ENCODE data around the gene ACVR1B.
A peak's percentile ranks its signal among the peaks of the same experiment; 100 is the strongest.

The ACVR1B gene

DNA sequence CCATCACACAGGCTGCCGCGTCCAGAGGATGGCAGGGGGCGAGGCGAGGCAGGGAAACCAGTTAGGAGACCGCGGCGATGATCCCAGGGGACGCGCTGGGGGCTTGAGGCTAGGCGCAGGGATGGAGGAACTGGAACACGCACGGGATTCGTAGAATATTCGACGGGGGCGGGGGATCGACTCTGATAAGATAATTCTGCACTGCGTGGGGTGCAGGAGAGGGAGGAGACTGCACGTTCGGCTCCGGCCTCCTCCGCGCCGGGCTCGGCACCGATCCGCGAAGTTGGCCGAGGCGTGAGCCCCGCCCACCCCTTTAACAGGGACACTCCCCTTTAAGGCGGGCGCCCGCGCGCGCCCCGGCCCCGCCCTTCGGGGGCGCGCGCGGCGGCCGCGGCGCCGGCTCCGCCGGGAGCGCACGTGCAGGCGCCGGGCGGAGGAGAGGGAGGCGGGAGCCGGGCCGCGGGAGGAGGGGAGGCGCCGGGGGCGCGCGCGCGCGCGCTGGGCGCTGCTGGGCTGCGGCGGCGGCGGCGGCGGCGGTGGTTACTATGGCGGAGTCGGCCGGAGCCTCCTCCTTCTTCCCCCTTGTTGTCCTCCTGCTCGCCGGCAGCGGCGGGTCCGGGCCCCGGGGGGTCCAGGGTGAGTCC is at the start of gene ACVR1B:
Gene ACVR1B, plus strand, starts transcription at position 501 of the 644 bp plus-strand sequence. Its CDS starts 45 bp downstream, at position 546.
- Mint-ChIP-seq H3K4me1 (peaks cover 24% of the 10 kb centered on the region), H3K27ac (peak within 1 kb of the TSS; percentile 77), H3K9me3 (no peaks in the 10 kb centered on the region), H3K4me3 (peak within 1 kb of the TSS; percentile 94), H3K36me3 (no peaks in the 10 kb centered on the region), H3K27me3 (peaks cover 66% of the 10 kb centered on the region)
- CTCF ChIA-PET: interaction anchor here (1.0 to 1.9 kb wide), 2 partner anchors 24 kb away, joined by 3 to 5 read pairs; no protein-coding TSS in a partner anchor
- peak; percentile 92 for DNase-seq

DNA sequence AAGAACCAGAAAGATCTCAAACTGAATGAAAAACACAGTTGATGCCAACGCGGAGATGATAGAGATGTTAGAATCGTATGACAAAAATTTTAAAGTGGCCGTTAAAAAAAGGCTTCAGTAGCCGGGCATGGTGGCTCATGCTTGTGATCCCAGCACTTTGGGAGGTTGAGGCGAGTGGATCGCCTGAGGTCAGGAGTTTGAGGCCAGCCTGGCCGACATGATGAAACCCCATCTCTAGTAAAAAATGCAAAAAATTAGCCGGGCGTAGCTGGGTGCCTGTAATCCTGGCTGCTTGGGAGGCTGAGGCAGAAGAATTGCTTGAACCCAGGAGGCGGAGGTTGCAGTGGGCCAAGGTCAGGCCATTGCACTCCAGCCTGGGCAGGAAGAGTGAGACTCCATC is 49.6 kb upstream of the ACVR1B start:
- Mint-ChIP-seq H3K27ac (no peak overlapping the region), H3K4me1 (no peaks in the 10 kb centered on the region), H3K9me3 (no peaks in the 10 kb centered on the region), H3K4me3 (no peak overlapping the region), H3K27me3 (peaks cover 32% of the 10 kb centered on the region), H3K36me3 (no peaks in the 10 kb centered on the region)
- CTCF ChIA-PET: no interaction called here
- DNase-seq: no peak

DNA sequence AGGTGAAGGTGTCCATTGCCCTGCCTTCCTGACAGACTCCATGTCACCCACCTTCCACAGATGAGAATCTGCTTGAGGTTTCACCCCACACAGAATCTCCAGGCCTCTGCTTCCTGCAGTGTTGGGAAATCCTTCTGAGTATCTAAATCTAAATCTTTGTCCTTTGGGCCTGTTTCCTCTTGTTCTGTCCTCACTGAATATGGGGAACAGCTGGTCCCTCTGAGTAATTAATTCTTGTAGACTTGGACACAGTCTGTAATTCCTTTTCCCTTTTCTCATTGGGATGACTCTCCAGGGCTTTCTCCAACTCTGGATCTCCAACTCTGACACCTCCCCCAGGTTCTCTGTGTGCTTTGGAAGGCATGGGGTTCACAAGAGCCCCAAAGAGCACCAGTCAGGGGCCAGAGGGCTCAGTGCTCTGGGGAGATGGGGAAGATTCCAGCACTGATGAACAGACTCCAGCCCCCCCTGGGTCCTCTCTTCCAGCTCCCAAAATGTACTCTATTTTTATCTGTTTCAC is 46.5 kb upstream of the ACVR1B start:
- CTCF ChIA-PET: interaction anchor here (0.5 to 1.3 kb wide), 2 partner anchors 120 to 383 kb away, joined by 3 read pairs; no protein-coding TSS in a partner anchor
- no peak overlapping the region for H3K4me3 Mint-ChIP-seq
- no peak for DNase-seq
- peaks cover 2% of the 10 kb centered on the region for H3K4me1 Mint-ChIP-seq
- no peaks in the 10 kb centered on the region for H3K9me3 Mint-ChIP-seq
- no peak overlapping the region for H3K27ac Mint-ChIP-seq
- no peaks in the 10 kb centered on the region for H3K36me3 Mint-ChIP-seq
- peaks cover 49% of the 10 kb centered on the region for H3K27me3 Mint-ChIP-seq

DNA sequence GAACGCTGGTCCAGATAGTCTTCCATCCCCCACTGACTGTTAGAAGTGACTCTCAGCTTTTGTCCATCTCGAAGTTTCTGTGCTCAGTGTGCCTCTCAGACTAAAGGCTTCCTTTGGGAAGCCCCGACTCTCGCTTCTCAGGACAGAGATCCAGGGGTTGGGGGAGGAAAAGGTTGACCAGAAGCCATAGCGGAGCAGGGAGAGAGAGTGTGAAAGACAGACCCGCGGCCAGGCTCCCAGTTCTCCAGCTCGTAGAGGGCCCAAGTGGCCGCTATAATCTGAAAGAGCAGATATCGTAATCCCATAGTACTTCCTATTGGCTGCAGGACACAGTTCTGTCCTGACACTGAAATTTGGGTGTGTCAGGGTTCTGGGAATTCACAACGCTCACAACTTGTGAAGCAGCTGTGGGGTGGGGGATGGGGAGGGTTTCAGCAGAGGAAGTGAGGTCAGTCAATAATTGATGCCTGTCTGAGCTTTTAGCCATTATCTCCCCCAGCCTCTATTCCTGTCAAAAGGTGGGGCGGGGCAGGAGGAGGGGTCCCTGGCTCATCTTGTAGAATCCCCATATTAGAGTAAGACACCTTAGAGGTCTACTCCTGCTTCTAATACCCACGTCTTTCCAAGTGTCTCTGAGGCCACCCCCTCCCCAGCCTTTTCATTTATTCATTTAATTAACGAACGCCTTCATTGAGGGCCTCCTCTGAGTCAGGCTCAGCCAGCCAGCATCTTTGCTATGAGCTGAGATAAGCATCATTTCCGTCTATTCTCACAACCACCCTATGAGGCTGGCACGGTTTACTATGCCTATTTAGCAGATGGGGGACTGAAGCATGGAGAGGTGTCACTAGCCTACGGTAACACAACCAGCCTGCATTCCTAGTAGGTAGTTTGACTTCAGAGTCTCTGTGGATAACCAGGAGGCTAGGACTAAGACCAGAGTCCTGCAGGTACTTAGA is 45.7 kb upstream of the ACVR1B start:
- H3K4me3 Mint-ChIP-seq: no peak overlapping the region
- peaks cover 2% of the 10 kb centered on the region for H3K4me1 Mint-ChIP-seq
- H3K36me3 Mint-ChIP-seq: no peaks in the 10 kb centered on the region
- CTCF ChIA-PET: interaction anchor here (1.0 to 1.3 kb wide), 2 partner anchors 16 to 120 kb away, joined by 3 read pairs; no protein-coding TSS in a partner anchor
- H3K27ac Mint-ChIP-seq: no peak overlapping the region
- DNase-seq: no peak
- no peaks in the 10 kb centered on the region for H3K9me3 Mint-ChIP-seq
- peaks cover 56% of the 10 kb centered on the region for H3K27me3 Mint-ChIP-seq

DNA sequence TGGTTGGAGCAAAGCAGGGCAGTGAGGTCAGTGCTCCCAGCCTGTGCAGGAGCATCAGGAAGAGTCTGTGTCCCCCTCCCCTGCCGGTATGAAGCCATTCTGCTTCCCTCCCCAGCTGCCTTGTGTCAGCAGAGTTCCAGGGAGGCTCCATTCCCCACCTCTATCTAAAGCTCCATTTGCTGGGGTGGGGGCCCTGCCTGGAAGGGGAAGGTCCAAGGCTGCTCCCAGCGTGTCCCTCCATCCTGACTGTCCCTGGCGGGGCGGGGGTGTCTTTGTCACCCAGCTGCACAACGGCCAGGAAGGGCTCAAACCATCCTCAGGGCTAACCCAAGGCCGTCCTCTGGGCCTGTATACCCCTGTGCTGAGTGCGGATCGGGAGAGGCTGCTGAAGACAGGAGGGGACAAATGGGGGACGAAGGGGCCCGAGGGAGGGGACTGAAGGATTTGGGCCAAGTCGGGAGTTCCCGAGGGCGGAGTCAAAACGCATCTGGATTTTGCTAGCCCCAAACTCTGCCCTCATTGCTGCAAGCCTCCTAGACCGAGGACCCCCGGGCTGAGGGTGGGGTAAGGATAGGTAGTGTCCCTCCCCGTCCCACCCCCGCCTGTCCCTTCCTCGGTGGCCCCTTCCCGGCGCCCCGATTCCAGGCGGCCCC is 44.9 kb upstream of the ACVR1B start:
- no peak overlapping the region for H3K4me3 Mint-ChIP-seq
- H3K27ac Mint-ChIP-seq: no peak overlapping the region
- H3K27me3 Mint-ChIP-seq: peaks cover 64% of the 10 kb centered on the region
- H3K4me1 Mint-ChIP-seq: peaks cover 2% of the 10 kb centered on the region
- no peak for DNase-seq
- no peaks in the 10 kb centered on the region for H3K9me3 Mint-ChIP-seq
- CTCF ChIA-PET: interaction anchor here (1.0 to 1.3 kb wide), 2 partner anchors 15 to 119 kb away, joined by 3 read pairs; no protein-coding TSS in a partner anchor
- H3K36me3 Mint-ChIP-seq: no peaks in the 10 kb centered on the region

DNA sequence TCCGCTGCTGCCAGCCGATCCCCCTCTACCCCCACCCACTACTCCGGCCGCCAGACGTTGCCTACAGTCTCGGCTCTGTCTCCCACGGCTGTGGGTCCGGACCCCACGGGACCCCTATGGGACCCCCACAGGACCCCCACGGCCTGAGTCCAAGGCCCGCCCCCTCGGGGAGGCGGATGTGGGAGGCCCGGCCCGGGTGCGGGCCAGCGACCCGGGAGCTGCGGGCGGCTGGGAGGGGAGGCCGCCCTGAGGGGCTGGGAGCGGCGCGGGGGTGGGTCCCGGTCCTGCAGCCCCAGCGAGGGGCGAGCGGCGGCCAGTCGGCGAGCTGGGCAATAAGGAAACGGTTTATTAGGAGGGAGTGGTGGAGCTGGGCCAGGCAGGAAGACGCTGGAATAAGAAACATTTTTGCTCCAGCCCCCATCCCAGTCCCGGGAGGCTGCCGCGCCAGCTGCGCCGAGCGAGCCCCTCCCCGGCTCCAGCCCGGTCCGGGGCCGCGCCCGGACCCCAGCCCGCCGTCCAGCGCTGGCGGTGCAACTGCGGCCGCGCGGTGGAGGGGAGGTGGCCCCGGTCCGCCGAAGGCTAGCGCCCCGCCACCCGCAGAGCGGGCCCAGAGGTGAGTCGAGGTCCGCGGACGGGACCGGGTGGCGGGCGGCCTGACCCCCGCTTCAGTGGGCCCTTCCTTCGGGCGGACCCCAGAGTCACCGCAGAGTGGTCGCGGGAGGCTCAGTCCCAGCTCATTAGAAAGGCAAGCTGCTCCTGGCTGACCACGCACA is 44.2 kb upstream of the ACVR1B start, which contains the start of gene ACVRL1:
Gene ACVRL1, plus strand, starts transcription at position 422 of the 773 bp plus-strand sequence. CDS start 4,971 bp downstream, outside the sequence.
- H3K4me1 Mint-ChIP-seq: peaks cover 2% of the 10 kb centered on the region
- H3K27ac Mint-ChIP-seq: no peak within 1 kb of the TSS
- no peaks in the 10 kb centered on the region for H3K36me3 Mint-ChIP-seq
- no peaks in the 10 kb centered on the region for H3K9me3 Mint-ChIP-seq
- CTCF ChIA-PET: interaction anchor here (1.2 to 1.6 kb wide), 2 partner anchors 14 to 118 kb away, joined by 3 to 4 read pairs; no protein-coding TSS in a partner anchor
- no peak within 1 kb of the TSS for H3K4me3 Mint-ChIP-seq
- DNase-seq: no peak
- peaks cover 71% of the 10 kb centered on the region for H3K27me3 Mint-ChIP-seq

DNA sequence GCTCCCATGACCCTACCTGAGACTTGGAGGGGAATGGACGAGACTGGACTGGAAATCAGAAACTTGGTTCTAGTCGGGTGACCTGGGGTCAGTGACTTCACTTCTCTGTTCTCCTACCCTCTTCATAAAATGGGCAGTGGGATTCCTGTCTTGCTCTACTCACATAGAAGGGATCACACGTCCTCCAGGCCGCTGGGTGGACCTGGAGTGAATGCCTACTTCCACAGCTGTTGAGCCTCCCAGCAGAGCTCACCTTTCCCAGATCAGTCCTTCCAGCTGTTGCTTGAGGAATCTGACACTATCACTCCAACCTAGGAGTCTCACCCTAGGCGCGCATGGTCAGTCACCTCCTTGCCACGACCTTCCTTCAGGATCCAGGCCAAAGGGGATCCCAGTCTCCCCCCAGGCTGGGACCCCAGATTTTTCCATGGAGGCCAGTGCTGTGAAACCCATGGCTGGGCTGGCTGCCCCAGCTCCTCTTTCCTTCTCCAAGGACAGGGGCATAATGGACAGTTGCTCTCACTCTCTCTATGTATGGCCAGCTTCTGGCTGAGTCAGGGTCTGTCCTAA is 43.6 kb upstream of the ACVR1B start:
- CTCF ChIA-PET: interaction anchor here (1.2 to 1.6 kb wide), 2 partner anchors 13 to 118 kb away, joined by 3 to 4 read pairs; no protein-coding TSS in a partner anchor
- H3K4me1 Mint-ChIP-seq: peaks cover 2% of the 10 kb centered on the region
- no peak for DNase-seq
- H3K9me3 Mint-ChIP-seq: no peaks in the 10 kb centered on the region
- peaks cover 78% of the 10 kb centered on the region for H3K27me3 Mint-ChIP-seq
- H3K36me3 Mint-ChIP-seq: no peaks in the 10 kb centered on the region
- no peak overlapping the region for H3K4me3 Mint-ChIP-seq
- H3K27ac Mint-ChIP-seq: no peak overlapping the region

DNA sequence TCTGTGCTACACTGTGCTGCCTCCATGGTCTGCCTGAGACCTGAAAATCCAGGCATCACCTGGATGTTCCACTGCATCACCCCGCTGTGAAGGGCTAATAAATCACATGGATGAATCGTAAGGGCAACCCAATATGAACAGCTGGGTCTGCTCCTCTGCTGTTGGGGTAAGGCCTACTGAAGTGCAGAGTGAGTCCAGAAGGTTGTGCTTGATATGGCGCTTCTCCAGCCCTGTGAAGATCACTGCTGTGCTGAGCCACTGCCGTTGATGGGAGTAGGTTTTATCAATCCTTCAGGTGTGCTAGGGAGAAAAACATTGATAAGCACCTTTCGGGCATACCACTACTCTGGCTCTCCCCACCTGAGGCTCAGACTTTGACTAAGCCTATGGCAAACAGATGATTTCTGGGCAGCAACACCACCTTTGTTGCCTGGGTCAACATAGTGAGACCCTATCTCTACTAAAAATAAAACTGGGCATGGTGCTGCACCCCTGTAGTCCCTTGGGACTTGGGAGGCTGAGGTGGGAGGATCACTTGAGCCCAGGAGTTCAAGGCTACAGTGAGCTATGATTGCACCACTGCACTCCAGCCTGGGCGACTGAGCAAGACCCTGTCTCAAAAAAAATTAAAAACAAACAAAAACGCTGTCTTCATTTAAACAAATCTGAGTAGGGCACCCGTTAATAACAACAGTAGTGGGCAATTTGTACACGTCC is 42.5 kb upstream of the ACVR1B start:
- Mint-ChIP-seq H3K9me3 (no peaks in the 10 kb centered on the region), H3K27me3 (peaks cover 79% of the 10 kb centered on the region), H3K27ac (no peak overlapping the region), H3K4me1 (peaks cover 2% of the 10 kb centered on the region), H3K36me3 (no peaks in the 10 kb centered on the region), H3K4me3 (no peak overlapping the region)
- no peak for DNase-seq
- CTCF ChIA-PET: interaction anchor here (1.6 kb wide), 1 partner anchor 116 kb away, joined by 3 read pairs; no protein-coding TSS in a partner anchor

DNA sequence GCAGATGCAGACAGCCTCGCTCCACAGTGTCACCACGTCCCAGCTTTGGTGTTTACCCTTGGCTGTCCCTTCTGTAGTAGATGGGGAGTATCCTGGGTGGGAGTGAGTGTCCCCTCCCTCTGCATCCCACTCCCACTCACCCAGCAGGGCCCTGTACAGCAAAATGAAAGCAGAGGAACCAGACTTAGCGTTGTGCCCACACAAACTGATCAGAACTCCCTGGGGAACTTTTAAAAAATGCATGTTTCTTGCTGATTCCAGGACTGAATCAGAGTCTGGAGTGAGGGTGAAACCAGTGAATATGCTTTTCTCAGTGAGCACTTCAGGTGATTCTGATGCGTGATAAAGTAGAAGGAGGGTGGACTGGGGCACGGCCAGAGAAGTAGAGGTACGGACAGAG is 41.3 kb upstream of the ACVR1B start:
- CTCF ChIA-PET: no interaction called here
- Mint-ChIP-seq H3K9me3 (no peaks in the 10 kb centered on the region), H3K27me3 (peaks cover 71% of the 10 kb centered on the region), H3K27ac (no peak overlapping the region), H3K4me1 (peaks cover 2% of the 10 kb centered on the region), H3K36me3 (no peaks in the 10 kb centered on the region), H3K4me3 (no peak overlapping the region)
- no peak for DNase-seq

DNA sequence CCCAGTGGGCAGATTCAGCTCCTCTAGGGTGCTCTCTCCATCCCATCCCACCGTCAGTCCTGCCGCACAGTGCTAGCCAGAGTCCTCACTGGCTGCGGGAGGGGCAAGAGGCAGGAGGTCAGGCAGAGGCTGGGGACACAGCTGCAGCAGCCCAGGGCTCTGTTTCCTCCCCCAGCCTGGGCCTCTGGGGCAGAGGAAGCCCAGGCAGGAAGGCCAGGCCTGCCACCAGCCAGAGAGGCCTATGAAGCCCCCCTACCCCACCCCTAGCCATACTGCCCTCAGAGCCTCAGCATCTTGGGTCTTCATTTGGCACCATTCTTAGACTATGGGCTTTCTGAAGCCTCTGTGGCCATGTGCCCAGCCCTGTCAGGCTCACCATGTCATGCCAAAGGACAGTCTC is 40.8 kb upstream of the ACVR1B start:
- Mint-ChIP-seq H3K4me1 (peaks cover 2% of the 10 kb centered on the region), H3K4me3 (no peak overlapping the region), H3K9me3 (no peaks in the 10 kb centered on the region), H3K36me3 (no peaks in the 10 kb centered on the region), H3K27me3 (peaks cover 66% of the 10 kb centered on the region), H3K27ac (no peak overlapping the region)
- CTCF ChIA-PET: interaction anchor here (1.2 kb wide), 1 partner anchor 16 kb away, joined by 3 read pairs; no protein-coding TSS in a partner anchor
- no peak for DNase-seq

DNA sequence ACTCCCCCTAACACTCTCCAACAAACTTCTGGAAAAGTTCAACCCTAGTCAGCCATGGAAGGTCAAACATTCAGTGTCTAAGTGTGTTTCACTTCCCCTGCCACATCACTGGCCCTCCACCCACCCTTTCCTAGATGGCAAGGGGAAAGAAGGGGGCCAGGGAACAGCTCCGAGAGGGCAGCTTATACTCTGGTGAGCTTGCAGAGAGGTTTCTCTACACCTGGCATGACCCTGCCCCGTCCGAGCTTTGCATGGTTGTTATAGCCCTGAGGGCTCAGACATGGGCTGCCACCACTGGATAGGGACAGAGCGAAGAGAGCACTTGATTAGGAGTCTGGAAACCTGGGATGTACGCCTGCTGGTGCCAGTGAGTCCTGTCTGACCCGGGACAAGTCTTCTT is 40.2 kb upstream of the ACVR1B start:
- Mint-ChIP-seq H3K27me3 (peaks cover 61% of the 10 kb centered on the region), H3K9me3 (no peaks in the 10 kb centered on the region), H3K27ac (no peak overlapping the region), H3K4me3 (no peak overlapping the region), H3K36me3 (no peaks in the 10 kb centered on the region), H3K4me1 (peaks cover 2% of the 10 kb centered on the region)
- CTCF ChIA-PET: interaction anchor here (1.2 kb wide), 1 partner anchor 15 kb away, joined by 3 read pairs; no protein-coding TSS in a partner anchor
- no peak for DNase-seq

Measured in activated naive CD4-positive, alpha-beta T cell treated with anti-CD3 and anti-CD28 coated beads, Interleukin-2, amount 10 ng/mL, durations not matched to agents 7 days and 5 days (primary cell).